K562 (cell line): Measurements from ENCODE around the gene UBASH3A. TPM values are rescaled to one million over a fixed set of nuclear protein-coding genes. Genes with fewer than 3 reads are reported as not detected.

ENCODE experiments used
- ATAC-seq: fragments of 200-7000 bp; cut with Tn5 transposase; 3 replicates; pipeline ENCODE4 v1.9.1; 2020; ENCODE audit warnings: moderate library complexity
- BruUV-seq: library from RNA; stranded (reverse); fragments of 400-500 nt; replicated peaks from 2 replicates; lab custom pipeline; 2021; lab: Mats Ljungman, UMichigan
- CTCF ChIA-PET: fragments of 300-600 bp; formaldehyde crosslinking; extraction: SDS; loops from one replicate; lab custom pipeline; 2021; ENCODE audit warnings: low intra/inter-chr PET ratio; lab: Yijun Ruan, JAX
- POLR2A ChIA-PET: fragments of 300-600, 350-650 bp; sonication (Branson Sonifier 250); formaldehyde crosslinking; extraction: SDS; loops from one replicate; lab custom pipeline; 2021; ENCODE audit warnings: antibody characterized with exemption, inconsistent platforms; lab: Yijun Ruan, JAX
- DNase-seq, 4 experiments: peaks; one replicate each; pipeline versions ENCODE4 v3.0.0 to v3.0.0-alpha.2; 2011 to 2018; ENCODE audit warnings: low spot score in 3 of 4, mixed read lengths in 3 of 4; ENCODE audit errors: extremely low read depth in 1 of 4
- FAIRE-seq: peaks from 2 replicates; lab custom pipeline; 2011; peaks lifted over from hg19 to GRCh38; lab: Jason Lieb, UNC
- H2AFZ ChIP-seq: 2 replicates; pipeline ENCODE4 v1.6.0; 2011; ENCODE audit warnings: low read depth, low read length, control low read depth, inconsistent platforms
- H3K27ac ChIP-seq: fragments of 200-600 bp; 3 replicates; pipeline ENCODE4 v1.8.0; 2011; ENCODE audit warnings: low read depth, mild to moderate bottlenecking, control low read depth, inconsistent platforms, low read length, moderate library complexity, mixed read lengths; ENCODE audit errors: extremely low read depth
- H3K27me3 ChIP-seq, 2 experiments: fragments of 300-600 bp in 1 of 2; 2 replicates in 1 of 2; 3 replicates in 1 of 2; pipeline versions ENCODE4 v1.6.0 to v1.8.0; 2011; ENCODE audit warnings: inconsistent platforms in 2 of 2, low read length in 2 of 2, mild to moderate bottlenecking in 1 of 2, mixed read lengths in 1 of 2, moderate library complexity in 1 of 2; ENCODE audit not compliant: control insufficient read depth in 2 of 2, insufficient read depth in 2 of 2
- H3K36me3 ChIP-seq: fragments of 300-600 bp; 3 replicates; pipeline ENCODE4 v1.8.0; 2011; ENCODE audit warnings: mild to moderate bottlenecking, low read length, inconsistent platforms; ENCODE audit not compliant: control insufficient read depth, insufficient read depth
- H3K4me1 ChIP-seq, 2 experiments: fragments of 200-600 bp in 1 of 2; replicated peaks in 1 of 2; 2 replicates in 1 of 2; 3 replicates in 1 of 2; pipeline versions ENCODE4 v1.5.1 to v1.8.0; 2011; ENCODE audit warnings: inconsistent platforms in 2 of 2, low read length in 2 of 2, mild to moderate bottlenecking in 1 of 2, mixed read lengths in 1 of 2, moderate library complexity in 1 of 2; ENCODE audit not compliant: control insufficient read depth in 2 of 2, insufficient read depth in 2 of 2
- H3K4me2 ChIP-seq: 2 replicates; pipeline ENCODE4 v1.6.1; 2011; ENCODE audit warnings: low read length, control low read depth, inconsistent platforms, mixed read lengths; ENCODE audit not compliant: insufficient read depth
- H3K4me3 ChIP-seq: fragments of 200-600 bp; sonication (generic), shearing (Covaris generic); 2 replicates; pipeline ENCODE4 v1.5.1; 2016; ENCODE audit warnings: control low read depth, inconsistent platforms
- H3K79me2 ChIP-seq: fragments of 200-600 bp; 3 replicates; pipeline ENCODE4 v1.8.0; 2011; ENCODE audit warnings: low read length, inconsistent platforms; ENCODE audit not compliant: control insufficient read depth, insufficient read depth
- H3K9ac ChIP-seq, 2 experiments: 2 replicates each; pipeline versions ENCODE4 v1.6.0 to v1.6.1; 2011; ENCODE audit warnings: low read depth in 2 of 2, low read length in 2 of 2, control low read depth in 1 of 2, inconsistent platforms in 1 of 2, mild to moderate bottlenecking in 1 of 2, mixed read lengths in 1 of 2; ENCODE audit not compliant: insufficient read depth in 1 of 2
- H3K9me1 ChIP-seq: one replicate; pipeline ENCODE4 v1.6.0; 2011; ENCODE audit warnings: inconsistent platforms, mild to moderate bottlenecking, low read length, moderate library complexity; ENCODE audit not compliant: control insufficient read depth, insufficient read depth
- H3K9me3 ChIP-seq: replicated peaks from 2 replicates; pipeline ENCODE4 v1.5.1; 2011; ENCODE audit warnings: low read depth, low read length, inconsistent platforms; ENCODE audit not compliant: control insufficient read depth, insufficient read depth
- H4K20me1 ChIP-seq: replicated peaks from 2 replicates; pipeline ENCODE4 v1.6.1; 2011; ENCODE audit warnings: low read length, inconsistent platforms, mixed read lengths; ENCODE audit not compliant: control insufficient read depth, insufficient read depth
- CBFB ChIP-seq: sonication (generic); formaldehyde crosslinking; IDR thresholded peaks from 2 replicates; pipeline ENCODE4 v1.4.0; 2020; ENCODE audit warnings: mild to moderate bottlenecking, missing genetic modification reagents
- CSDE1 ChIP-seq, 2 experiments: fragments of 450-650 bp; IDR thresholded peaks; 2 replicates each; pipeline ENCODE4 v1.6.1; 2016; ENCODE audit warnings: mild to moderate bottlenecking in 1 of 2
- ESRRB ChIP-seq: fragments of 250-450 bp; sonication (Bioruptor Pico); IDR thresholded peaks from 2 replicates; pipeline ENCODE4 v1.5.0; 2020; ENCODE audit warnings: mild to moderate bottlenecking, moderate library complexity, borderline replicate concordance
- ETV1 ChIP-seq: fragments of 450-650 bp; conservative IDR thresholded peaks from 2 replicates; pipeline ENCODE4 v1.6.1; 2016; ENCODE audit warnings: missing genetic modification characterization, control low read depth, low read depth, missing compliant biosample characterization
- FOXJ2 ChIP-seq: fragments of 200-800 bp; sonication (Bioruptor generic); IDR thresholded peaks from 2 replicates; pipeline ENCODE4 v1.6.1; 2016; ENCODE audit warnings: missing genetic modification characterization, missing compliant biosample characterization
- HNRNPUL1 ChIP-seq: fragments of 200-400 bp; formaldehyde crosslinking; IDR thresholded peaks from 2 replicates; pipeline ENCODE4 v1.6.1; 2017; ENCODE audit warnings: low read length
- MBD2 ChIP-seq: sonication (generic); IDR thresholded peaks from 2 replicates; pipeline ENCODE4 v1.6.1; 2016; ENCODE audit warnings: low read depth, borderline replicate concordance
- ZNF436 ChIP-seq: fragments of 250-450, 450-650 bp; sonication (Bioruptor Pico); formaldehyde crosslinking; IDR thresholded peaks from 2 replicates; pipeline ENCODE4 v1.7.0; 2020; ENCODE audit warnings: mild to moderate bottlenecking
- WGBS: fragments of 100-300 bp; shearing (Covaris generic); methylation state at CpG from one replicate; pipeline ENCODE4 v1.1.6; 2016; ENCODE audit warnings: low coverage, mixed read lengths; ENCODE audit not compliant: insufficient coverage; ENCODE audit errors: missing lambda C conversion rate; 5-methylcytosine and 5-hydroxymethylcytosine counted together
- in situ Hi-C: fragments of 300-500 bp; cut with MboI; formaldehyde crosslinking; loops from 4 replicates; pipeline ENCODE4 v1.15.0; 2018; ENCODE audit warnings: inconsistent platforms, mixed read lengths
- intact Hi-C: fragments of 100-400 bp; cut with micrococcal nuclease; formaldehyde crosslinking; loops from 2 replicates; pipeline ENCODE4 v1.14.2; 2022
- polyA plus RNA-seq, 8 experiments: library from polyadenylated mRNA; depleted of rRNA in 4 of 8; stranded (reverse) in 5 of 8; unstranded in 3 of 8; fragments of >200 nt; fragmentation: Nextera tagmentation in 2 of 8; fragmentation: Illumina TruSeq in 1 of 8; extraction: Ambion mirVana in 2 of 8; extraction: Trizol in 1 of 8; gene quantifications; 2 replicates each; pipeline versions ENCODE4 v1.2.1 to v1.2.3, GENCODE V29; 2011 to 2014; ENCODE audit warnings: inconsistent platforms in 1 of 8, missing spikeins in 1 of 8
- total RNA-seq, 7 experiments: library from RNA; depleted of rRNA in 6 of 7; stranded (reverse); fragments of >200 nt in 6 of 7; fragmentation: Illumina TruSeq in 2 of 7; extraction: Trizol in 2 of 7; gene quantifications; 2 replicates each; pipeline versions ENCODE4 v1.2.1 to v1.2.3, GENCODE V29; 2011 to 2021; ENCODE audit warnings: low replicate concordance in 1 of 7

The UBASH3A gene
- total and polyA plus RNA-seq, 9 of the 15 experiments (the other 6 are each of a cell fraction or from before 2014, with no cell fraction given) = 0.23 to 1.8 (median 1.1) TPM

DNA sequence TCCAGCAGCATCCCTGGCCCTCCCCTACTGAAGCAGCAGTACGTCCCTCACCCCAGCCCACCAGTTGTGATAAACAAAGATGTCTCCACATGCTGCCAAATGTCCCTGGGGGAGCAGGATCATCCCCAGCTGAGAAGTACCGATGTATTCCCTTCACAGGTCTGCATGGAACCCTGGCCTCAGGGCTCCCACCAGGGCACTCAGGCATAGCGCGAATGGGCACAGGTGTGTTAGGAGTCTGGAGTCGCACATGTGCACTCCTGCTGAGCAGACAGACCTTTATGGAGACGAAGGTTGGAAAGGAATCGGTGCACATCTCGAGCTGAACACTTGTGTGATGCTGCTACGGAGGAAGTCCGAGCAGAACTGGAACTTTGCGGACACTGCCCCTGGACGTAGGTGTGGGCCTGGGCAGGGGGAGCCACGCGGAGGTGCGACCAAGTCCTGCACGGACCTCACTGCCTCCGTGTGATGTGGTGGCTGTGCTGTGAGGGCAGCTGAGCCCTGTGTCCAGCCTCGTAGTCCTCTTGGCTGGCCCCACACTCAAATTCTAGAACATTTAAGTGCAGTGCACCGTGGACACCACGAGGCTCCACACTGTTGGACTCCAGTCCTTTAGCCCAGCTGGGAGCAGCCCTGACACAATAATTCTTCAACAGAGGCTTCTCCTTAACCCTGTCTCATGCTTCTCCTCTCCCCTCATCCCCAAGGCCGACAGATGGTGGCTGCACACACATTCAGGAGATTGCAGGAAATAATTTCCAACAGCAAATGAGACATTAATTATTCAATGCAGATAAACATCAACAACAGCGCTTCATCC lies 48.9 kb downstream of the UBASH3A start:
- intact Hi-C loops (loop anchor here (5.0 to 10.0 kb wide), 2 partner anchors 118 to 305 kb away; no protein-coding TSS in a partner anchor), in situ Hi-C loops (no loop called here)
- no peaks in the 10 kb centered on the region for H3K79me2 ChIP-seq
- DNase-seq = no peak
- no peaks in the 10 kb centered on the region for H3K36me3 ChIP-seq
- TF ChIP-seq HNRNPUL1 = no peak
- no peak for TF ChIP-seq CBFB (CRISPR knock-in tag)
- no peak for TF ChIP-seq ETV1 (tag)
- no peak for TF ChIP-seq ZNF436 (CRISPR knock-in tag)
- no peak for TF ChIP-seq MBD2
- no peak for TF ChIP-seq CSDE1 (IDR thresholded peaks at IDR 0.05)
- TF ChIP-seq FOXJ2 (tag) = no peak
- no peak for TF ChIP-seq ESRRB
- POLR2A ChIA-PET = interaction anchor here (0.6 kb wide), 1 partner anchor 70 kb away, joined by 3 read pairs; no protein-coding TSS in a partner anchor
- no peaks in the 10 kb centered on the region for H4K20me1 ChIP-seq
- peaks cover 0 to 8% of the 10 kb centered on the region in 2 experiments; a peak in 2 of 5 replicates for H3K4me1 ChIP-seq
- peaks cover 6 to 51% of the 10 kb centered on the region in 2 experiments; a peak in 4 of 5 replicates for H3K27me3 ChIP-seq
- H2AFZ ChIP-seq = no peak overlapping the region
- H3K9me1 ChIP-seq = no peaks in the 10 kb centered on the region
- H3K4me2 ChIP-seq = no peak overlapping the region
- H3K27ac ChIP-seq = no peak overlapping the region
- CTCF ChIA-PET = no interaction called here
- 19% methylated on average over 22 of the region's 22 CpGs for WGBS
- H3K9me3 ChIP-seq = no peaks in the 10 kb centered on the region
- BruUV-seq = no TSS peak
- ATAC-seq = no peak
- no peak overlapping the region; a peak in 1 of 4 replicates for H3K9ac ChIP-seq
- H3K4me3 ChIP-seq = no peak overlapping the region
- no peak for FAIRE-seq
